Measurements from ENCODE around the gene FN3KRP.

The FN3KRP gene, protein sequence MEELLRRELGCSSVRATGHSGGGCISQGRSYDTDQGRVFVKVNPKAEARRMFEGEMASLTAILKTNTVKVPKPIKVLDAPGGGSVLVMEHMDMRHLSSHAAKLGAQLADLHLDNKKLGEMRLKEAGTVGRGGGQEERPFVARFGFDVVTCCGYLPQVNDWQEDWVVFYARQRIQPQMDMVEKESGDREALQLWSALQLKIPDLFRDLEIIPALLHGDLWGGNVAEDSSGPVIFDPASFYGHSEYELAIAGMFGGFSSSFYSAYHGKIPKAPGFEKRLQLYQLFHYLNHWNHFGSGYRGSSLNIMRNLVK

DNA sequence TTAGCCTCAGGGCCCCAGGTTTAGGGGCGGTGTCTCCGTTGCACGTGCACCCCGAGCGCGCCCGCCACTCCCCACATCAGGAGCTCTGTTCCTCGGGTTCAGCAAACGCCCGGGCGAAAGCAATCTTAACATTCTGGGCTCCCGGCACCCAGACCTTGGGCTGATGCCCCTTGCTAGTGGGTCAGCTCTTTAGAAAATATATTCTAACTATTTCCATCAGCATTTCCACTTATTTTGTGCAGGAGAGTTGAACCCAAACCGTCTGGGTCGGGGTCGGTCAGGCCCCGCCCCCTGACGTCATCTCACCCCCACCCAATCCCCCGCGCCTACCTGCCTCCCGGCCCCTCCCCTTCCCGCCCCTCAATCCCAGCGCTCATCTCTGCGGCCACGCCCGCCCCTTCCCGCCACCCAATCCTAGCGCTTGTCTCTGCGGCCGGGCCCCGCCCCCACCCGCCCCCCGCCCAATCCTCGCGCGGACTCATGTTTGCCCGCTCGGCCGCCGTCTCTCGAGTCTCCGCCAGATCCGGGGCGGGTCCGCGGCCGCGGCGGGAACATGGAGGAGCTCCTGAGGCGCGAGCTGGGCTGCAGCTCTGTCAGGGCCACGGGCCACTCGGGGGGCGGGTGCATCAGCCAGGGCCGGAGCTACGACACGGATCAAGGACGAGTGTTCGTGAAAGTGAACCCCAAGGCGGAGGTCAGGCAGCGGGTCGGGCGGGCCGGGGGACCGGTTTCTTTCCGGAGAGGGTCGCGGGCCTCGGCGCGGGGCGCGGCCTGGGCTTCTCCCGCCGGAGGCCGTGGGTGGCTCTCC lies at the start of gene FN3KRP:
Gene FN3KRP (plus strand): TSS at position 504 of the 808 bp plus-strand sequence. CDS start 50 bp downstream, at position 554.
- TF ChIP-seq, protein P1, sequence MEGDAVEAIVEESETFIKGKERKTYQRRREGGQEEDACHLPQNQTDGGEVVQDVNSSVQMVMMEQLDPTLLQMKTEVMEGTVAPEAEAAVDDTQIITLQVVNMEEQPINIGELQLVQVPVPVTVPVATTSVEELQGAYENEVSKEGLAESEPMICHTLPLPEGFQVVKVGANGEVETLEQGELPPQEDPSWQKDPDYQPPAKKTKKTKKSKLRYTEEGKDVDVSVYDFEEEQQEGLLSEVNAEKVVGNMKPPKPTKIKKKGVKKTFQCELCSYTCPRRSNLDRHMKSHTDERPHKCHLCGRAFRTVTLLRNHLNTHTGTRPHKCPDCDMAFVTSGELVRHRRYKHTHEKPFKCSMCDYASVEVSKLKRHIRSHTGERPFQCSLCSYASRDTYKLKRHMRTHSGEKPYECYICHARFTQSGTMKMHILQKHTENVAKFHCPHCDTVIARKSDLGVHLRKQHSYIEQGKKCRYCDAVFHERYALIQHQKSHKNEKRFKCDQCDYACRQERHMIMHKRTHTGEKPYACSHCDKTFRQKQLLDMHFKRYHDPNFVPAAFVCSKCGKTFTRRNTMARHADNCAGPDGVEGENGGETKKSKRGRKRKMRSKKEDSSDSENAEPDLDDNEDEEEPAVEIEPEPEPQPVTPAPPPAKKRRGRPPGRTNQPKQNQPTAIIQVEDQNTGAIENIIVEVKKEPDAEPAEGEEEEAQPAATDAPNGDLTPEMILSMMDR (conservative IDR thresholded peaks at IDR 0.05; ENCODE audit: low read depth, low read length): no peak
- DNase-seq (ENCODE audit: low read depth): peak; percentile 97
- H3K4me3 ChIP-seq (ENCODE audit: low read depth, low read length): peak within 1 kb of the TSS; percentile 78

GRCh38 chr17:82666931-82667667 lies 49.4 kb upstream of the FN3KRP start:
- H3K4me3 ChIP-seq (ENCODE audit: low read depth, low read length): no peak overlapping the region
- no peak for DNase-seq (ENCODE audit: low read depth)
- TF ChIP-seq, protein P1 (conservative IDR thresholded peaks at IDR 0.05; ENCODE audit: low read depth, low read length): no peak

DNA sequence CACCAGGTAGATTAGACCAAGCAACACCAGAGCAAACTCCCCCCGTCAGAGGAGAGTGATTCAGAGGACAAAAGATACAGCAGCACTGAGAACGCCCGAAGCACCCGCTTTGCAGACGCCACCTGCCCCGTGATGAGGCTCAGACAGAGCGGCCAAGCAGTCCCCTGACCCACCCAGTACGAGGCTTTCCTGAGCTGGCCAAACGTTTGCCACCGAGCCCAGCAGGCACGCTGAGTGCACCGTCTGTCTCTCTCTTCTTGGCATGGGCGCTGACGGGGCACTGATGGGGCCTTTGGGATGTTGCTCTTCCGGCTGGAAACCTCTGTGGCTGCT lies 48.9 kb upstream of the FN3KRP start:
- TF ChIP-seq, protein P1 (conservative IDR thresholded peaks at IDR 0.05; ENCODE audit: low read depth, low read length): no peak
- no peak for DNase-seq (ENCODE audit: low read depth)
- no peak overlapping the region for H3K4me3 ChIP-seq (ENCODE audit: low read depth, low read length)

- DNase-seq (ENCODE audit: low read depth): no peak
- no peak overlapping the region for H3K4me3 ChIP-seq (ENCODE audit: low read depth, low read length)
- TF ChIP-seq, protein P1 (conservative IDR thresholded peaks at IDR 0.05; ENCODE audit: low read depth, low read length): no peak
Measured at GRCh38 chr17:82668024-82668630, 48.4 kb upstream of the FN3KRP start.

DNA sequence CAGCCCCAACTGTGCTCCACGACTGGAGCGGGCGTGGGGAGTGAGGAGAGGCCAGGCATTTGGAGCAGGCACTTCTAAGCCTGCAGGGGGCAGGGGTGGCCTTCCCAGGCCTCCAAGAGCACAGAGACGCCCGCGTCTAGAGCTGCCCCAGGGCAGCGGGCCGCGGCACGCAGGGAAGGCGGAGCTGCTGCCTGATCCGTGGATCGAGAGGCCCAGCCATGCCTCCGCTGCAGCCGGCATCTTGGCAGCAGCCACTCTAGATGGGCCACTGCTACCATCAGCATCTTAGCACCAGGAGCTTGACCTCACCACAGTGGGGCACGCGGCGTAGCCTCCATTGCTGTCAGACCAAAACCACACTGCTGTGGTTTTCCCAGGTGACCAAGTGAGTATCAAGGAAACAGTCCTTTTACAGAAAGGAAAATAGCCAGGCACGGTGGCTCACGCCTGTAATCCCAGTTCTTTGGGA lies 47.8 kb upstream of the FN3KRP start:
- peak; percentile 41 for DNase-seq (ENCODE audit: low read depth)
- TF ChIP-seq, protein P1 (conservative IDR thresholded peaks at IDR 0.05; ENCODE audit: low read depth, low read length): peak; percentile 56
- H3K4me3 ChIP-seq (ENCODE audit: low read depth, low read length): no peak overlapping the region

DNA sequence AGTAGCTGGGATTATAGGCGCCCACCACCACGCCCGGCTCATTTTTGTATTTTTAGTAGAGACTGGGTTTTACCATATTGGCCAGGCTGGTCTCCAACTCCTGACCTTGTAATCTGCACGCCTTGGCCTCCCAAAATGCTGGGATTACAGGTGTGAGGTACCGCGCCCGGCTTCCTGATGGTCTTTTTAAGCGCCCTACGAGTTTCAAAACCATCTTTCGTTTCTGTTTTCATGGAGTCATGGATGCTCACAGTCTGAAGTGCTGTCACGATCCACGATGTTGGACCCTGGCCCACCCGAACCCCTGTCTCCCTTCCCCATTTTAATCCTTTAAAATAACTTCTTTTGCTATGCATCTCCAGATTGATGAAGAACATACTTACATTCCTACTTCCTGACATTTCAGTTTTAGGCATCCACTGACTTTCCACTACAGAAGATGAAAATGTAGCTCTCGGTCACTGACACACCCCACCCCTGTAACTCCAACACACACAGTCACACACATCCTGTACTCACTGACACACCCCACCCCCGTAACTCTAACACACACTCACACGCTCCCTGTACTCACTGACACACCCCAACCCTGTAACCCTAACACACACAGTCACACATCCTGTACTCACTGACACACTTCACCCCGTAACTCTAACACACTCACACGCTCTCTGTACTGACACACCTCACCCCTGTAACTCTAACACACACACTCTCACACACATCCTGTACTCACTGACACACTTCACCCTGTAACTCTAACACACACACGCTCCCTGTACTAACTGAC lies 45.6 kb upstream of the FN3KRP start:
- H3K4me3 ChIP-seq (ENCODE audit: low read depth, low read length): no peak overlapping the region
- TF ChIP-seq, protein P1 (conservative IDR thresholded peaks at IDR 0.05; ENCODE audit: low read depth, low read length): no peak
- DNase-seq (ENCODE audit: low read depth): no peak
